ENCODE measurements around the gene TBX6. TPM values are rescaled to one million over a fixed set of nuclear protein-coding genes. Genes with fewer than 3 reads are reported as not detected.

Gene TBX6, protein sequence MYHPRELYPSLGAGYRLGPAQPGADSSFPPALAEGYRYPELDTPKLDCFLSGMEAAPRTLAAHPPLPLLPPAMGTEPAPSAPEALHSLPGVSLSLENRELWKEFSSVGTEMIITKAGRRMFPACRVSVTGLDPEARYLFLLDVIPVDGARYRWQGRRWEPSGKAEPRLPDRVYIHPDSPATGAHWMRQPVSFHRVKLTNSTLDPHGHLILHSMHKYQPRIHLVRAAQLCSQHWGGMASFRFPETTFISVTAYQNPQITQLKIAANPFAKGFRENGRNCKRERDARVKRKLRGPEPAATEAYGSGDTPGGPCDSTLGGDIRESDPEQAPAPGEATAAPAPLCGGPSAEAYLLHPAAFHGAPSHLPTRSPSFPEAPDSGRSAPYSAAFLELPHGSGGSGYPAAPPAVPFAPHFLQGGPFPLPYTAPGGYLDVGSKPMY
- total RNA-seq (2022; extraction: Qiagen RNA extraction), result 0.08 to 0.44 TPM (median 0.27 TPM) in 5 replicates

GRCh38 chr16:30091474-30092372 lies at the start of gene TBX6:
TSS of gene TBX6 (minus strand) at chr16:30091924. CDS start at chr16:30091193, 731 bp downstream.

DNA sequence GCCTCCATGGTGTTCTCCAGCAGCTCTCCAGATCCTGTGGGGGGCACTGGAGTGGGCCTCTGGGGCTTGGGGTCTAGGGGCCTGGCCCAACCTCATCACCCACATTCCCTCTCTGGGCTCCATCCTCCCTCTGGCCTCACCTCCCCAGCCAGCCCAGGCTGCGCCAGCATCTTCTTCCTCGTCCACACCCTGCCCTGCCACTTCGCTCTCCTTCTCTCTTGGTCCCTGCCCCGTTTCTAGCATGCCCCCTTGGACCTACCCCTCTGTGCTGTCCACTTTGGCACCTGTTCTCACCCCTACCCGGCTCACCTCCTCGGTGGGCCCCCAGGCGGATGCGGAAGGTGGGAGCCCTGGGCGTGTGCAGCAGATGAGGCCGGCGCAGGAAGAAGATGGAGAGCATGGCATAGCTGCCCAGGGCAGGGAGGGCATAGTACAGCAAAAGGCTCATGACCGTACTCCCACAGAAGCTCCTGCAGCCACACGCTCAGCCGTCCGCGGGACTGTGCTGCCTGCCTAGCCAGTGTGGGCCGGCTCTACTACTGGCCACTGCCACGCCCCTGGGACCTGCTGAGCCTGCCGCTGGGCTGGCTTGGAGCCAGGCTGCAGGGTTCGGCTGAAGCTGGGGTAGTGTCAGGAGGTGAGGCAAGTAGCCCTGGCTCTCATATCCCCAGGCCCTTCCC lies 21.4 kb upstream of the TBX6 start, which contains the start of gene GDPD3:
Gene GDPD3 (minus strand): TSS at position 507 of the 680 bp plus-strand sequence. CDS start 59 bp downstream, at position 448.

DNA sequence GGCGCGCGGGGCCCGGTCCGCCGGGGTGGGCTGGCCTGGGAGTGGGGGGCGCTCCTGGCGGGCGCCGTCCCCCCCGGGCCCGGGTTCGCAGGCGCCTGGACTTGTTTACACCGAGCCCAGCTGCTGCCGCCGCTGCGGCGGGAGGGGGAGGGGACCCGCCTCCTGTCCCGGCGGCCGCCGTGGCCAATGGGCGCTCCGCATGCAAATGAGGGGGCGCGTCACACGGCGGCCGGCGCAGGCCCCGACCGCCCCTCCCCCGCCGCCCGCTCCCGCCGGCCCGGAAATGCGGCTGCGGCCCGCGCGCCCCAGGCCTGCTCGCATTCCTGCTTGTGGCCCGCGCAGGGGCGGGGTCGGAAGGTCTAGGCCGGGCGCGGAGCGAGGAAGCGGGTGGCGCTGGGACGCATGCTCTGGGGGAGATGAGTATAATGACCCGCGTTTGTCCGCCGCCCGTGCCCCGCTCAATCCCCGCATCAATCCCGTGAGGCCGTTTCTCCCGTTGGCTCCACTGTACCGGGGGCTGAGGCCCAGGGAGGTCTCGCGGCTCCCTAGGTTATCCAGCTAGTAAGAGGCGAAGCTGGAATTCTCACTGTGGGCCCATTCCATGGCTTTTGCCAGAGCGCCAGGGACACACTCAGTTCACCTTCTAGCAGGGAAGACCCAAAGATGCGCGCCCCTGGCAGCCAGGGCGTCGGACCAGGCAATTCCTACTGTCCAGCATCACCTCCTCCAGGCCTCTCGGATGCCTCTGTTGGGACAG lies 4.6 kb upstream of the TBX6 start, which contains the start of gene YPEL3:
Gene YPEL3 (minus strand): TSS at position 109 of the 757 bp plus-strand sequence. CDS start 731 bp downstream, outside the sequence.

GRCh38 chr16:30075503-30076275 lies 16.0 kb downstream of the TBX6 start, which contains the start of gene PPP4C:
TSS of gene PPP4C (plus strand) at chr16:30075994. CDS start at chr16:30076378, 384 bp downstream.

DNA sequence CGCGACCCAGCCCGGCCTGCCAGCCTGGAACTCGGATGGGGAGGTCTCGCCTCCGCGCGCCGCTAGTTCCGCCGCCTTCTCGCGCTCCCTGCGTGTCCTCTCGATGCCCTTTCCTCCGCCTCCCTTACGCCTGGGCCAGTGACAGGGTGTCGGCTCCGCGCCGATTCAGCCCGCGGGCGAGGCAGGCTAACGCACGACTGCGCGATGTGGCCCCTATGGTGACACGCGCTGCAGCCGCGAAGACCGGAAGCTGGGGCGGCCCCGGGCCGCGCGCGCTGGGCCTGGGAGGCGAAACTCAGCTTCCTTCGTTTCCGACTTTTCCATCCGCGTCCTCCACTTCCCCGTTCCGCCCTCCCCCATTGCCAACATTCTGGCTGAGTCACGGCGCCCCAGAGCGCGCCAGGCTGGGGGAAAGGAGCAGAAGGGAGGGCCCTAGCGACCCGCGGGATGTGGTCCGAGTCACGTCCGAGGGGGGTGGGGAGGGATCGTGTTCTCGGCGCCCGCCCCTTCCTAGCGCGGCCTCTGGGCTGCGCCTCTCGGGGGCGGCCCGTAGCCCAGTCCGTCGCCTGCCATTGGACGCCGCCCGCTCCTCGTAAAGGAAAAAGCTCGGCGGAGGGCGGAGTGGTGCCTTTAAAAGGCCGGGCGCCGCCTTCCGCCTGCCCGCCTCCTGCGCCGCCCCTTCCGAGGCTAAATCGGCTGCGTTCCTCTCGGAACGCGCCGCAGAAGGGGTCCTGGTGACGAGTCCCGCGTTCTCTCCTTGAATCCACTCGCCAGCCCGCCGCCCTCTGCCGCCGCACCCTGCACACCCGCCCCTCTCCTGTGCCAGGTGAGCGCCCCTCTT lies 26.4 kb downstream of the TBX6 start, which contains the start of gene ALDOA:
Gene ALDOA (plus strand): TSS at position 659 of the 841 bp plus-strand sequence. CDS start 1,138 bp downstream, outside the sequence.

Other genes with a start within 250 kb of the TBX6 start
- 59.3 to 94.0 TPM (median 90.3 TPM) in 5 replicates for gene CDIPT, start 228.7 kb downstream of the TBX6 start, total RNA-seq (2022; extraction: Qiagen RNA extraction)
- gene SEZ6L2, start 192.4 kb downstream of the TBX6 start, total RNA-seq (2022; extraction: Qiagen RNA extraction), result 15.1 to 22.3 TPM (median 19.9 TPM) in 5 replicates
- gene ASPHD1, start 191.4 kb downstream of the TBX6 start, total RNA-seq (2022; extraction: Qiagen RNA extraction), result 15.1 to 26.3 TPM (median 23.9 TPM) in 5 replicates
- gene KCTD13, start 165.7 kb downstream of the TBX6 start, total RNA-seq (2022; extraction: Qiagen RNA extraction), result 11.5 to 16.7 TPM (median 15.7 TPM) in 5 replicates
- gene TMEM219, start 129.8 kb downstream of the TBX6 start, total RNA-seq (2022; extraction: Qiagen RNA extraction), result 83.7 to 99.9 TPM (median 96.5 TPM) in 5 replicates
- gene TAOK2, start 118.1 kb downstream of the TBX6 start, total RNA-seq (2022; extraction: Qiagen RNA extraction), result 22.1 to 34.0 TPM (median 32.2 TPM) in 5 replicates
- gene HIRIP3, start 96.3 kb downstream of the TBX6 start, total RNA-seq (2022; extraction: Qiagen RNA extraction), result 14.3 to 16.5 TPM (median 15.6 TPM) in 5 replicates
- 102 to 113 TPM (median 108 TPM) in 5 replicates for gene INO80E, start 95.7 kb downstream of the TBX6 start, total RNA-seq (2022; extraction: Qiagen RNA extraction)
- gene DOC2A, start 80.9 kb downstream of the TBX6 start, total RNA-seq (2022; extraction: Qiagen RNA extraction), result 1.2 to 2.6 TPM (median 1.9 TPM) in 5 replicates
- not detected in 5 replicates for gene C16orf92, start 68.7 kb downstream of the TBX6 start, total RNA-seq (2022; extraction: Qiagen RNA extraction)
- gene TLCD3B, start 60.7 kb downstream of the TBX6 start, total RNA-seq (2022; extraction: Qiagen RNA extraction), result 0.11 to 0.49 TPM (median 0.31 TPM) in 5 replicates
- gene ALDOA, start 26.2 kb downstream of the TBX6 start, total RNA-seq (2022; extraction: Qiagen RNA extraction), result 1,495 to 1,810 TPM (median 1,752 TPM) in 5 replicates
- 126 to 149 TPM (median 144 TPM) in 5 replicates for gene PPP4C, start 15.9 kb downstream of the TBX6 start, total RNA-seq (2022; extraction: Qiagen RNA extraction)
- 5.7 to 11.8 TPM (median 7.9 TPM) in 5 replicates for gene YPEL3, start 4.3 kb upstream of the TBX6 start, total RNA-seq (2022; extraction: Qiagen RNA extraction)
- 1.3 to 2.2 TPM (median 1.8 TPM) in 5 replicates for gene GDPD3, start 21.6 kb upstream of the TBX6 start, total RNA-seq (2022; extraction: Qiagen RNA extraction)
- gene MAPK3, start 31.3 kb upstream of the TBX6 start, total RNA-seq (2022; extraction: Qiagen RNA extraction), result 32.5 to 35.2 TPM (median 32.9 TPM) in 5 replicates
- gene CORO1A, start 91.7 kb upstream of the TBX6 start, total RNA-seq (2022; extraction: Qiagen RNA extraction), result 2.0 to 3.6 TPM (median 2.8 TPM) in 5 replicates
- 131 to 236 TPM (median 196 TPM) in 5 replicates for gene BOLA2B, start 101.7 kb upstream of the TBX6 start, total RNA-seq (2022; extraction: Qiagen RNA extraction)
- gene SLX1A, start 102.0 kb upstream of the TBX6 start, total RNA-seq (2022; extraction: Qiagen RNA extraction), result 6.4 to 18.9 TPM (median 12.2 TPM) in 5 replicates
- 5.0 to 11.1 TPM (median 5.9 TPM) in 5 replicates for gene SULT1A3, start 107.3 kb upstream of the TBX6 start, total RNA-seq (2022; extraction: Qiagen RNA extraction)
- 0.59 to 3.3 TPM (median 3.1 TPM) in 5 replicates for gene NPIPB13, start 156.6 kb upstream of the TBX6 start, total RNA-seq (2022; extraction: Qiagen RNA extraction)